ENCODE results near the gene PARN. TPM values are rescaled to one million over a fixed set of nuclear protein-coding genes. Genes with fewer than 3 reads are reported as not detected.

Gene PARN
- total and polyA plus RNA-seq, 2 donors (not counting 1 experiment from before 2014, with no cell fraction given), result 26.7 to 32.9 TPM

DNA sequence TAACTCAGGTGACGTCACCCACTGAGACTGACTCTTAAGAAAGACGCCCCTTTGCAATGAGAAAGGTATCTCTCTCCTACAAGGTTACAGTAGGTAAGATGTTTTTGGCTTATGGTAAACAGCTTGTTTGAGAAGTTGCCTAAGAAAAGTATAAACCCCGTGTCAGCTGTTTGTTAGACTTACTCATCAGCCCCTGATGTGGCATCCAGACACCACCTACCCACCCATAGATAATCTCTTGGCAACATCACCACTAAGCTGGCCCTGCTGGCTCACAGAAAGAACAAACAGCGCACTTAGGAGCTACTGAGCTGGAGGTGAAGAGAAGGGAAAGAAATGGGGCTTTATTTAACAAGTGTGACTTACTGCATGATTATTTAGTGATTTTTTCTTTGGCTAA is 121.0 kb downstream of the PARN start:
- no peak overlapping the region for H3K4me3 ChIP-seq (replicated peaks in 1 of 4; ENCODE audit: control extremely low read depth in 1 of 4, insufficient read depth in 1 of 4, low read depth in 3 of 4, low read length in 4 of 4)
- no peaks in the 10 kb centered on the region for H4K20me1 ChIP-seq (ENCODE audit: control insufficient read depth, extremely low read depth, insufficient read depth, low read length)
- H3K9ac ChIP-seq (ENCODE audit: insufficient read depth, low read length), result no peak overlapping the region
- no peaks in the 10 kb centered on the region for H3K9me3 ChIP-seq (ENCODE audit: control insufficient read depth, insufficient read depth, low read depth, low read length)
- no peaks in the 10 kb centered on the region for H3K79me2 ChIP-seq (ENCODE audit: control insufficient read depth, insufficient read depth, low read length)
- no peak overlapping the region for H3K27ac ChIP-seq (ENCODE audit: insufficient read depth, low read length)
- no peak overlapping the region for H3K4me2 ChIP-seq (ENCODE audit: extremely low read depth, insufficient read depth, low read length)
- H2AFZ ChIP-seq (ENCODE audit: low read length), result no peak overlapping the region
- peak in 1 of 2 donors; percentile 85 for DNase-seq (ENCODE audit: low read depth in 2 of 2)
- no peak for TF ChIP-seq CTCF (conservative IDR thresholded peaks at IDR 0.05 in 1 of 2, IDR thresholded peaks at IDR 0.05 in 1 of 2; ENCODE audit: low read depth in 1 of 2, low read length in 2 of 2)
- TF ChIP-seq EZH2 (IDR thresholded peaks at IDR 0.05; ENCODE audit: low read length, missing control alignments), result no peak
- H3K36me3 ChIP-seq (ENCODE audit: control insufficient read depth, insufficient read depth, low read length), result no peaks in the 10 kb centered on the region
- H3K27me3 ChIP-seq (ENCODE audit: control insufficient read depth, insufficient read depth, low read length), result no peaks in the 10 kb centered on the region
- H3K4me1 ChIP-seq (ENCODE audit: control insufficient read depth, extremely low read depth, insufficient read depth, low read length), result peaks cover 2% of the 10 kb centered on the region

DNA sequence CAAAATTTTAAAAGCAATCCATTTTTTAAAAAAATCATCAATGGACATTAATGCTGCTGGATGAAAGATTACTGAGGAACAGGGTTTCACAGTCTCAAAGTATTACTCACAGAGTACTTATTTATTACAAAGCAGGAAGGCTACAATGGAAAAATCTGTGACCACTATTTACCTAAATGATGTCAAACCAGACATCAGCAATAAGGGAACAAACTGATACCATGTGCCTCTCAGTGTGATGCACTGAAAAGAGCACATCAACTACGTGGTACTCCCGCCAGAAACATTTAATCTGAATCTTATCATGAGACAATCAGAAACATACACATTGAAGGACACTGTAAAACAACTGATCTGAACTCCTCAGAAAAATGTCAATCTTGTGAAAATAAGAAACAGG is 124.2 kb downstream of the PARN start:
- H3K4me3 ChIP-seq (replicated peaks in 1 of 4; ENCODE audit: control extremely low read depth in 1 of 4, insufficient read depth in 1 of 4, low read depth in 3 of 4, low read length in 4 of 4), result no peak overlapping the region
- no peaks in the 10 kb centered on the region for H3K36me3 ChIP-seq (ENCODE audit: control insufficient read depth, insufficient read depth, low read length)
- H3K79me2 ChIP-seq (ENCODE audit: control insufficient read depth, insufficient read depth, low read length), result no peaks in the 10 kb centered on the region
- H3K9ac ChIP-seq (ENCODE audit: insufficient read depth, low read length), result no peak overlapping the region
- H3K27ac ChIP-seq (ENCODE audit: insufficient read depth, low read length), result no peak overlapping the region
- DNase-seq (ENCODE audit: low read depth in 2 of 2), result peak; percentile 52 to 84
- no peak overlapping the region for H2AFZ ChIP-seq (ENCODE audit: low read length)
- no peaks in the 10 kb centered on the region for H3K9me3 ChIP-seq (ENCODE audit: control insufficient read depth, insufficient read depth, low read depth, low read length)
- H3K4me2 ChIP-seq (ENCODE audit: extremely low read depth, insufficient read depth, low read length), result no peak overlapping the region
- H4K20me1 ChIP-seq (ENCODE audit: control insufficient read depth, extremely low read depth, insufficient read depth, low read length), result no peaks in the 10 kb centered on the region
- TF ChIP-seq EZH2 (IDR thresholded peaks at IDR 0.05; ENCODE audit: low read length, missing control alignments), result no peak
- no peaks in the 10 kb centered on the region for H3K27me3 ChIP-seq (ENCODE audit: control insufficient read depth, insufficient read depth, low read length)
- H3K4me1 ChIP-seq (ENCODE audit: control insufficient read depth, extremely low read depth, insufficient read depth, low read length), result peaks cover 17% of the 10 kb centered on the region

- peaks cover 19% of the 10 kb centered on the region for H3K4me1 ChIP-seq (ENCODE audit: control insufficient read depth, extremely low read depth, insufficient read depth, low read length)
- no peak overlapping the region for H3K9ac ChIP-seq (ENCODE audit: insufficient read depth, low read length)
Measured at GRCh38 chr16:14502932-14503741, 126.9 kb downstream of the PARN start.

More at GRCh38 chr16:14502932-14503741, 126.9 kb downstream of the PARN start:
- Histone ChIP-seq H3K27ac (ENCODE audit: insufficient read depth, low read length) (no peak overlapping the region), H3K36me3 (ENCODE audit: control insufficient read depth, insufficient read depth, low read length) (no peaks in the 10 kb centered on the region), H3K79me2 (ENCODE audit: control insufficient read depth, insufficient read depth, low read length) (no peaks in the 10 kb centered on the region), H4K20me1 (ENCODE audit: control insufficient read depth, extremely low read depth, insufficient read depth, low read length) (no peaks in the 10 kb centered on the region), H3K4me2 (ENCODE audit: extremely low read depth, insufficient read depth, low read length) (no peak overlapping the region), H2AFZ (ENCODE audit: low read length) (no peak overlapping the region), H3K4me3 (replicated peaks in 1 of 4; ENCODE audit: control extremely low read depth in 1 of 4, insufficient read depth in 1 of 4, low read depth in 3 of 4, low read length in 4 of 4) (no peak overlapping the region), H3K27me3 (ENCODE audit: control insufficient read depth, insufficient read depth, low read length) (no peaks in the 10 kb centered on the region), H3K9me3 (ENCODE audit: control insufficient read depth, insufficient read depth, low read depth, low read length) (no peaks in the 10 kb centered on the region)
- peak; percentile 42 to 90 for DNase-seq (ENCODE audit: low read depth in 2 of 2)
- no peak for TF ChIP-seq EZH2 (IDR thresholded peaks at IDR 0.05; ENCODE audit: low read length, missing control alignments)
- no peak for TF ChIP-seq CTCF (conservative IDR thresholded peaks at IDR 0.05 in 1 of 2, IDR thresholded peaks at IDR 0.05 in 1 of 2; ENCODE audit: low read depth in 1 of 2, low read length in 2 of 2)
